Left kidney (tissue), 2 donors: ENCODE measurements around the gene ADARB2. TPM values are rescaled to one million over a fixed set of nuclear protein-coding genes. Genes with fewer than 3 reads are reported as not detected.
"Not testable (repeated sequence)": the region's sequence is repeated elsewhere in the genome, so short reads cannot be mapped to it uniquely, and the experiment has no call there.

ENCODE experiments used
- DNase-seq: peaks from one replicate; pipeline ENCODE4 v3.0.0-alpha.2; 2013
- polyA plus RNA-seq: library from polyadenylated mRNA; unstranded; fragments of 120-200 nt; gene quantifications from one replicate; pipeline ENCODE4 v1.2.1, GENCODE V29; 2013; ENCODE audit not compliant: insufficient read length

ADARB2 gene
- polyA plus RNA-seq, 1 donor: 0.88 TPM

- DNase-seq: not testable (repeated sequence)
Measured at GRCh38 chr10:1352296-1352695, 385.0 kb downstream of the ADARB2 start.

GRCh38 chr10:1348773-1349050 lies 388.6 kb downstream of the ADARB2 start:
- no peak for DNase-seq

GRCh38 chr10:1347962-1348772 lies 389.2 kb downstream of the ADARB2 start:
- DNase-seq: no peak

- no peak for DNase-seq
Measured at GRCh38 chr10:1347525-1347924, 389.8 kb downstream of the ADARB2 start.

- DNase-seq: no peak
Measured at GRCh38 chr10:1346201-1346600, 391.1 kb downstream of the ADARB2 start.

- no peak for DNase-seq
Measured at GRCh38 chr10:1345368-1345767, 392.0 kb downstream of the ADARB2 start.

GRCh38 chr10:1344846-1345245 lies 392.5 kb downstream of the ADARB2 start:
- no peak for DNase-seq

- no peak for DNase-seq
Measured at GRCh38 chr10:1344408-1344807, 392.9 kb downstream of the ADARB2 start.

GRCh38 chr10:1343176-1343575 lies 394.1 kb downstream of the ADARB2 start:
- no peak for DNase-seq

GRCh38 chr10:1341052-1341451 lies 396.3 kb downstream of the ADARB2 start:
- not testable (repeated sequence) for DNase-seq

GRCh38 chr10:1339396-1339795 lies 397.9 kb downstream of the ADARB2 start:
- no peak for DNase-seq

GRCh38 chr10:1335642-1336041 lies 401.7 kb downstream of the ADARB2 start:
- no peak for DNase-seq

- DNase-seq: no peak
Measured at GRCh38 chr10:1333981-1334380, 403.3 kb downstream of the ADARB2 start.

GRCh38 chr10:1331560-1331959 lies 405.8 kb downstream of the ADARB2 start:
- no peak for DNase-seq

GRCh38 chr10:1329622-1330021 lies 407.7 kb downstream of the ADARB2 start:
- DNase-seq: no peak

GRCh38 chr10:1328981-1329614 lies 408.2 kb downstream of the ADARB2 start:
- DNase-seq: no peak

- DNase-seq: no peak
Measured at GRCh38 chr10:1328161-1328823, 409.0 kb downstream of the ADARB2 start.

GRCh38 chr10:1327759-1328158 lies 409.6 kb downstream of the ADARB2 start:
- no peak for DNase-seq

- DNase-seq: not testable (repeated sequence)
Measured at GRCh38 chr10:1326514-1326913, 410.8 kb downstream of the ADARB2 start.

- no peak for DNase-seq
Measured at GRCh38 chr10:1324903-1325302, 412.4 kb downstream of the ADARB2 start.

GRCh38 chr10:1323951-1324350 lies 413.4 kb downstream of the ADARB2 start:
- no peak for DNase-seq

GRCh38 chr10:1320739-1321320 lies 416.5 kb downstream of the ADARB2 start:
- DNase-seq: no peak

GRCh38 chr10:1316809-1317143 lies 420.5 kb downstream of the ADARB2 start:
- DNase-seq: no peak
